Measurements from ENCODE around the gene NTPCR. TPM values are rescaled to one million over a fixed set of nuclear protein-coding genes. Genes with fewer than 3 reads are reported as not detected.
"Not testable (repeated sequence)": the region's sequence is repeated elsewhere in the genome, so short reads cannot be mapped to it uniquely, and the experiment has no call there.

The NTPCR gene
- total and polyA plus RNA-seq, 8 donors = 10.0 to 40.6 (median 20.4) TPM

DNA sequence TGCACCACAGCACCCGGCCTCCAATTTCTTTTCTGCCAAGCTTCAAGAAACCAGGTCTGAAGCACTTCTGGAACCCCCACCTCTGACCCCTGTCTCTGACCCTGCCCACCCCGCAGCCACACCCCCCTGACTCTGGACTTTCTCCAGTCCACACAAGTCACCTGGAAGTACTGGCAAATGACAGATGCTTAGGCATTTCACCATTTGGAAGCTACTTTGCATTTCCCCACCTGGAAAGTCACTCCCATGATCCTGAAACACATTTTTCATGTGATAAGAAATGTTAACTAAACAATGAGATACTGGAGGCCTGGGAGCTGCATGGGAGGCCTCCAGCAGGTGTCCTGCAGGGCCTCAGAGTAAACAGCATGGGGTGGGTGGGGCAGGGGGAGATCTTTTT lies 45.7 kb downstream of the NTPCR start:
- H3K27ac ChIP-seq = no peak overlapping the region
- intact Hi-C loops (cut with DNase I) = no loop called here
- no peaks in the 10 kb centered on the region for H3K9me3 ChIP-seq
- 62 to 63% methylated on average over 2 of the region's 2 CpGs for WGBS, 2 donors
- peaks cover 0 to 7% (median 4%) of the 10 kb centered on the region in 3 donors for H3K36me3 ChIP-seq
- FAIRE-seq = no peak
- TF ChIP-seq, protein P1, sequence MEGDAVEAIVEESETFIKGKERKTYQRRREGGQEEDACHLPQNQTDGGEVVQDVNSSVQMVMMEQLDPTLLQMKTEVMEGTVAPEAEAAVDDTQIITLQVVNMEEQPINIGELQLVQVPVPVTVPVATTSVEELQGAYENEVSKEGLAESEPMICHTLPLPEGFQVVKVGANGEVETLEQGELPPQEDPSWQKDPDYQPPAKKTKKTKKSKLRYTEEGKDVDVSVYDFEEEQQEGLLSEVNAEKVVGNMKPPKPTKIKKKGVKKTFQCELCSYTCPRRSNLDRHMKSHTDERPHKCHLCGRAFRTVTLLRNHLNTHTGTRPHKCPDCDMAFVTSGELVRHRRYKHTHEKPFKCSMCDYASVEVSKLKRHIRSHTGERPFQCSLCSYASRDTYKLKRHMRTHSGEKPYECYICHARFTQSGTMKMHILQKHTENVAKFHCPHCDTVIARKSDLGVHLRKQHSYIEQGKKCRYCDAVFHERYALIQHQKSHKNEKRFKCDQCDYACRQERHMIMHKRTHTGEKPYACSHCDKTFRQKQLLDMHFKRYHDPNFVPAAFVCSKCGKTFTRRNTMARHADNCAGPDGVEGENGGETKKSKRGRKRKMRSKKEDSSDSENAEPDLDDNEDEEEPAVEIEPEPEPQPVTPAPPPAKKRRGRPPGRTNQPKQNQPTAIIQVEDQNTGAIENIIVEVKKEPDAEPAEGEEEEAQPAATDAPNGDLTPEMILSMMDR (IDR thresholded peaks at IDR 0.05) = no peak
- H3K4me1 ChIP-seq = peaks cover 0 to 5% (median 0%) of the 10 kb centered on the region in 3 donors
- no peak overlapping the region for H3K4me3 ChIP-seq
- ATAC-seq = peak in 3 of 4 donors; percentile 33 to 66 (median 44)
- no peaks in the 10 kb centered on the region for H3K27me3 ChIP-seq
- no peak for DNase-seq

DNA sequence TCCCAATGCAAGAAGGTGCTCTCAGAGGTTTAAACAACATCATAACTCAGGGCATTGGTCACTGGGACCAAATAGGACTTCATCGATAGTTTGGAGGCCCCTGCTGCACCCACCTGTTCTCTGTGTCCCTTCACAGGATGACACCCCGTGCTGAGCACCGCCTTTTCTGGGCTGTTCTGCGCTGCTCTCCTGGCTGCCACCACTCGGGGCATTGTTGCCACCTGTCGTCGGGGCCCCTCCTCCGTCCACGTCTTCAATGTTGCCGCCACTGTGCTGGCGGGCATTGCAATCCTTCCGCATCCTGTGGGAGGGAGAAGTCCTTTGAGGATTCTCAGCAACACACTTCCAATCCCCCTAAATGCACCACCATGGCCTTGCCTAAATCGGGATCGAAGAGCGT lies 47.7 kb downstream of the NTPCR start:
- TF ChIP-seq, protein P1 (IDR thresholded peaks at IDR 0.05) = no peak
- no peak for DNase-seq

DNA sequence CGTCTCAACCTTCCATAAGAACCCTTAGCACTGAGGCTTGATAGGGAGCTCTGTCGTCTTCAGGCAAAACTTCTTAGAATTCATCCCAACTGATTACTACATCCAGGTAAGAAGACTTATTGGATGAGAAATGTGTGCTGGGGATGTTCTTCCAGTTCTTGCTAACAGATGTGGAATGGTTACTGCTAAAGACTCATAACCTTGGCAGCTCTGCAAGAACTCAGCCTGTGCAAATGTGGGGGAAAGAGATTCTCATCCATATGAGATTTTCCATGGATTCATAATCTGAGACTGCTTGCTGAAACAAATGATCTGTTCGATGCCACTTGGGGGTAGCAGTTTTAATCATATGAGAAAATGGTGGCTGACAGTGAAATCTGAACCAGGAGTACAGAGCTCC lies 48.2 kb downstream of the NTPCR start:
- 81 to 82% methylated on average over 3 of the region's 3 CpGs for WGBS, 2 donors
- Histone ChIP-seq H3K27me3 (no peaks in the 10 kb centered on the region), H3K9me3 (no peaks in the 10 kb centered on the region), H3K36me3 (peaks cover 0 to 7% (median 4%) of the 10 kb centered on the region in 3 donors), H3K4me1 (peaks cover 0 to 5% (median 0%) of the 10 kb centered on the region in 3 donors), H3K27ac (no peak overlapping the region), H3K4me3 (no peak overlapping the region)
- ATAC-seq (no peak), FAIRE-seq (no peak), DNase-seq (no peak)
- TF ChIP-seq, protein P1 (IDR thresholded peaks at IDR 0.05) = no peak
- intact Hi-C loops (cut with DNase I) = no loop called here

More for the DNA sequence above, 47.7 kb downstream of the NTPCR start:
- ATAC-seq (no peak), FAIRE-seq (no peak)
- 96 to 97% methylated on average over 15 of the region's 15 CpGs for WGBS, 2 donors
- H3K9me3 ChIP-seq = no peaks in the 10 kb centered on the region
- H3K27ac ChIP-seq = no peak overlapping the region
- no peaks in the 10 kb centered on the region for H3K27me3 ChIP-seq
- H3K4me3 ChIP-seq = no peak overlapping the region
- intact Hi-C loops (cut with DNase I) = no loop called here
- peaks cover 0 to 7% (median 4%) of the 10 kb centered on the region in 3 donors for H3K36me3 ChIP-seq
- H3K4me1 ChIP-seq = peaks cover 0 to 5% (median 0%) of the 10 kb centered on the region in 3 donors

DNA sequence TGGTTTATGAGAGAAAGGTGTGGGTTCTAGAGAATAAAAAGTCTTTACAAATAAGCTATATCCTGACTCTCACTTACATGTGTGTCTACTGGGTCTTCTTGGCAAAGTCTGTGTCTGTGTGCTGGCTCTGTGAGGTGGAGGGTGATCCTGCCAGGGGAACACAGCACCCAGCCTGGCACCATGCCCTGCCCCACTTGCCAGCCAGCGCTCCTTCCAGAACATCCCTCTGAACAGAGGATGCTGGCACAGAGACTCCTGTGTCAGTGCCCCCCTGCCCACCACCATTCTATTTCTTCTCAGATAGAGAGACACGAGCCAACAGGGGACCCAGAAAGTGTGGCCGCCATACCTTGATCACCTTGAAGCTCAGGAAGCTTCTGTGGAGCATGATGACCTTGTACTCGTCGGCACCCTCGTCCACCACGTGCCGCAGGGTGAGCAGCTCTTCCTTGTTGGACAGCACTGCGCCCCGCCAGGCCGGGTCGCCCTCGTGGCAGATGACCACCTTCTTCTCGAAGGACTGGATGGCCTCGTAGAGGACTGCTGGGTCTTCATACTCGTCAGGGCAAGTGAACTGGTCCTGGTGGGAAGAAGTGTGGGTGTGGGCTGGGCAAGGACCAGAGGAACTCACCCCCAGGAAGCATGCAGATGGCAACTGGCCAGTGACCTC lies 49.7 kb downstream of the NTPCR start:
- ATAC-seq = no peak
- peaks cover 0 to 7% (median 4%) of the 10 kb centered on the region in 3 donors for H3K36me3 ChIP-seq
- intact Hi-C loops (cut with DNase I) = no loop called here
- no peaks in the 10 kb centered on the region for H3K9me3 ChIP-seq
- H3K27me3 ChIP-seq = no peaks in the 10 kb centered on the region
- WGBS, 2 donors = 96 to 98% methylated on average over 16 of the region's 16 CpGs
- TF ChIP-seq, protein P1 (IDR thresholded peaks at IDR 0.05) = no peak
- peaks cover 0 to 5% (median 0%) of the 10 kb centered on the region in 3 donors for H3K4me1 ChIP-seq
- FAIRE-seq = no peak
- no peak for DNase-seq
- H3K27ac ChIP-seq = no peak overlapping the region
- H3K4me3 ChIP-seq = no peak overlapping the region

DNA sequence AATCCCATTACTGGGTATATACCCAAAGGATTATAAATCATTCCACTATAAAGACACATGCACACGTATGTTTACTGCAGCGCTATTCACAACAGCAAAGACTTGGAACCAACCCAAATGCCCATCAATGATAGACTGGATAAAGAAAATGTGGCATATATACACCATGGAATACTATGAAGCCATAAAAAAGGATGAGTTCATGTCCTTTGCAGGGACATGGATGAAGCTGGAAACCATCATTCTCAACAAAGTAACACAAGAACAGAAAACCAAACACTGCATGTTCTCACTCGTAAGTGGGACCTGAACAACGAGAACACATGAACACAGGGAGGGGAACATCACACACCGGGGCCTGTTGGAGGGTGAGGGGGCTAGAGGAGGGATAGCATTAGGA lies 53.2 kb downstream of the NTPCR start:
- 95 to 97% methylated on average over 5 of the region's 5 CpGs for WGBS, 2 donors
- H3K4me1 ChIP-seq; DNase-seq; H3K9me3 ChIP-seq; ATAC-seq; H3K36me3 ChIP-seq; H3K4me3 ChIP-seq; H3K27me3 ChIP-seq; FAIRE-seq; intact Hi-C loops (cut with DNase I); H3K27ac ChIP-seq: not testable (repeated sequence)

All from pancreas (tissue), 10 donors.